Large intestine (tissue), 3 donors: Measurements from ENCODE around the gene CDK7. TPM values are rescaled to one million over a fixed set of nuclear protein-coding genes. Genes with fewer than 3 reads are reported as not detected.

Source experiments
- DNase-seq, 2 donors: peaks; one replicate each; pipeline versions ENCODE4 v3.0.0 to v3.0.0-alpha.2; 2013
- H3K27ac ChIP-seq: one replicate; pipeline ENCODE4 v1.5.1; 2013; ENCODE audit warnings: low read length
- H3K27me3 ChIP-seq: 2 replicates; pipeline ENCODE4 v1.6.1; 2013; ENCODE audit warnings: low read length; ENCODE audit not compliant: control insufficient read depth, insufficient read depth
- H3K36me3 ChIP-seq: 2 replicates; pipeline ENCODE4 v1.6.1; 2013; ENCODE audit warnings: low read length; ENCODE audit not compliant: control insufficient read depth, insufficient read depth
- H3K4me1 ChIP-seq: one replicate; pipeline ENCODE4 v1.6.1; 2013; ENCODE audit warnings: low read length; ENCODE audit not compliant: control insufficient read depth, insufficient read depth
- H3K4me3 ChIP-seq: one replicate; pipeline ENCODE4 v1.5.1; 2013; ENCODE audit warnings: low read length
- H3K9me3 ChIP-seq: one replicate; pipeline ENCODE4 v1.6.1; 2013; ENCODE audit warnings: mild to moderate bottlenecking, low read depth, low read length, moderate library complexity; ENCODE audit not compliant: control insufficient read depth
- WGBS: methylation state at CpG from one replicate; pipeline ENCODE4 v1.1.5; 2013; ENCODE audit warnings: low lambda C conversion rate; ENCODE audit not compliant: insufficient coverage; 5-methylcytosine and 5-hydroxymethylcytosine counted together
- polyA plus RNA-seq: library from polyadenylated mRNA; unstranded; fragments of 120-200 nt; gene quantifications from one replicate; pipeline ENCODE4 v1.2.1, GENCODE V29; 2013

CDK7 gene
- polyA plus RNA-seq, 1 donor: 31.0 TPM

- Histone ChIP-seq H3K36me3 (peaks cover 36% of the 10 kb centered on the region), H3K27me3 (no peaks in the 10 kb centered on the region), H3K4me1 (no peaks in the 10 kb centered on the region), H3K9me3 (no peaks in the 10 kb centered on the region), H3K4me3 (no peak overlapping the region), H3K27ac (no peak overlapping the region)
- DNase-seq: no peak
- no CpG with 5 or more reads among the region's 5 CpGs for WGBS
These were observed 74.7 kb downstream of the CDK7 start for GRCh38 chr5:69309380-69309779.

DNA sequence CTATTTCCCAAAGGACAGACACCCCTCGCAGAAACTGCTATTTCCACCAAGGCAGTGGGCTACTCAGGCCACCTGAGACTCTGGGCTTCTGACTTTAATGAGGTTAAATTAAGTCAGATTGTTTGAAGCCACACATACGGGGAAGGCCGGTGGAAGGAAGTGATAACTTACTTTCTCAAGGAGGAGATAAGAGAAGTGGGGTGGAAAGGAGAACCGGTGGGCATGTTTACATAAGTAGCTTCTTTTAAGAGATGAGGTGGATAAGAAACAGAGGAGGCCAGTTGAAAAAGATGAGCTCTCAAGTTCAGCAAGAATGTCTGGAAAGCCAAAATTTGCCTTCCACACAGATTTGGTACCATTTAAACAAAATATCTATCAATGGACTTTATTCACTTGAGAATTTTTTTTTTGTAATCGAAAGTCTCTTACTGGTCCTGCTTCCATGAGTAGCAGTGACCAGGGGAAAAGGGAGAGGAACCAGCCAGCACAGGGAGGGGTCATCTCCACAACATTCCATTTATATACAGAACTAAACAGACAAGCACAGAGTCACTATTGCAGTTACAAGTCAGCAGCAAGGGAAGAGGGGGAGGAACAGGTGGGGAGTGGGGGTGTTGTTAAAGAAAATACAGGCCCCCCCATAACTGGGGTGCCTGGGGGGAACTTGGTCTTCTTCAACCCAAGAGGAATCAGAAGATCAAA lies 77.9 kb downstream of the CDK7 start:
- Histone ChIP-seq H3K4me1 (no peaks in the 10 kb centered on the region), H3K27me3 (no peaks in the 10 kb centered on the region), H3K27ac (no peak overlapping the region), H3K4me3 (no peak overlapping the region), H3K9me3 (no peaks in the 10 kb centered on the region), H3K36me3 (peaks cover 24% of the 10 kb centered on the region)
- no peak for DNase-seq
- WGBS: 67% methylated on average over 3 of the region's 5 CpGs

DNA sequence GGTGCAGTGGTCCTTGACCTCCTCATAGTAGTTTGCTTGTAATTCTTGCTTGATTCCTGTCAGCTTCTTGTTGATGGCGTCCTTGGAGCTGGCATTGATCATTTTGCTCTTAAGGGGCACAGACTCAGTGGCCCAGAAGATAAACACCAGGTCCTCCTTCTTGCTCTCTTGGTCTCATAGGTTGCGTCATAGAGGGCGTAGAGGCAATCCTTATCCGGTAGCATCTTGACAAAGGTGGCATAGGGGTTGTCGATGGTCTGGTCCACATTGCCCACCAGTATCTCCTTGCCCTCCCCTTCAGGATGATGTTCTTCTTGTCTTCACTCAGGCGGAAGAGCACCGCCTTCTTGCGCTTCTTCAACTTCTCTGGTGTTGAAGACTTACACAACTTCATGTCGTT lies 78.7 kb downstream of the CDK7 start:
- no peaks in the 10 kb centered on the region for H3K4me1 ChIP-seq
- no peak overlapping the region for H3K4me3 ChIP-seq
- no peaks in the 10 kb centered on the region for H3K9me3 ChIP-seq
- H3K27ac ChIP-seq: no peak overlapping the region
- no peak for DNase-seq
- WGBS: no CpG with 5 or more reads among the region's 9 CpGs
- H3K36me3 ChIP-seq: peaks cover 24% of the 10 kb centered on the region
- no peaks in the 10 kb centered on the region for H3K27me3 ChIP-seq

DNA sequence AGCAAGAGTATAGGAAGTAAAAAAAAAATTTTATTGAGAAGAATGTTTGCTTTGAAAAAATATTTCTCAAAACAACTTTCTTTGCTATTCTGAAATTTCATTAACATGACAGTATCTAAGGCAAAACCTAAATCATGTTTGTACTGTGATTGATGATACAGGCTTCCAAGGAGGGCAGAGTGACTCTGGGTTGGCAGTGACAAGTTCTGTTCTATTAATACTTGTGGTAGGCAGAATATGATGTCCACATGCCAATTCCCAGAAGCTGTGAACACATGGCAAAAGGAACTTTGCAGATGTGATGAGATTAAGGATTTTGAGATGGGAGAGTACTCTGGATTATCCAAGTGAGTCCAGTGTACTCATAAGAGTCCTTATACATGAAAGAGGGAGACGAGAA lies 81.3 kb downstream of the CDK7 start:
- Histone ChIP-seq H3K27ac (no peak overlapping the region), H3K4me3 (no peak overlapping the region), H3K27me3 (no peaks in the 10 kb centered on the region), H3K9me3 (no peaks in the 10 kb centered on the region), H3K36me3 (peaks cover 11% of the 10 kb centered on the region), H3K4me1 (no peaks in the 10 kb centered on the region)
- no peak for DNase-seq
- WGBS: 100% methylated on average over 1 of the region's 1 CpG

DNA sequence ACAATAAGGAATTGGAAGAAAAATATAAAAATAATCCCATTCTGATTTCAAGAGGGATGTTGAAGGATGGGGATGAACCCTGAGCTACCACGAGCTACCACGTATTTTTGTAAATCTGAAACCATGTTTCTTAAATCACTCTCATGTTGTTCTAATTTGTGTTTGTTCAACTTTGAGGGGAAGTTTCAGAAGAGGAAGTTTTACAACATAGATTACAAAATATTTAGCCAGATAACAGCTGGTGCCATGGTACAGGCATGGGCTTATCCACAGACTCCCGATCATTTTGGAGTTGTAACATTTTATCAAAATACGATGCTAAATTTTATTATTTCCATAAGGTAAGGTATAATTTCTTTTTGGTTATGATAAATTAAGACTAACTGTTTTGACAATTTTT lies 82.7 kb downstream of the CDK7 start:
- no peak overlapping the region for H3K4me3 ChIP-seq
- no peak overlapping the region for H3K27ac ChIP-seq
- no peak for DNase-seq
- WGBS: 82% methylated on average over 2 of the region's 4 CpGs
- H3K36me3 ChIP-seq: peaks cover 11% of the 10 kb centered on the region
- H3K4me1 ChIP-seq: no peaks in the 10 kb centered on the region
- H3K27me3 ChIP-seq: no peaks in the 10 kb centered on the region
- H3K9me3 ChIP-seq: no peaks in the 10 kb centered on the region

GRCh38 chr5:69326365-69326764 lies 91.7 kb downstream of the CDK7 start:
- 78% methylated on average over 1 of the region's 1 CpG for WGBS
- H3K36me3 ChIP-seq: no peaks in the 10 kb centered on the region
- DNase-seq: peak; percentile 12 to 46

More at GRCh38 chr5:69326365-69326764, 91.7 kb downstream of the CDK7 start:
- Histone ChIP-seq H3K4me3 (no peak overlapping the region), H3K27ac (peak overlapping the region; percentile 4), H3K4me1 (peaks cover 12% of the 10 kb centered on the region), H3K9me3 (no peaks in the 10 kb centered on the region), H3K27me3 (no peaks in the 10 kb centered on the region)

Other genes starting within 250 kb of the CDK7 start
- 51.1 TPM for gene SLC30A5, start 140.9 kb upstream of the CDK7 start, polyA plus RNA-seq
- 40.7 TPM for gene CCNB1, start 67.7 kb upstream of the CDK7 start, polyA plus RNA-seq
- 11.1 TPM for gene CENPH, start 45.3 kb upstream of the CDK7 start, polyA plus RNA-seq
- gene CCDC125, start 97.9 kb downstream of the CDK7 start, polyA plus RNA-seq: 15.1 TPM
- gene AK6, start 134.6 kb downstream of the CDK7 start, polyA plus RNA-seq: 68.0 TPM
- 73.3 TPM for gene TAF9, start 134.6 kb downstream of the CDK7 start, polyA plus RNA-seq
- 28.6 TPM for gene RAD17, start 134.9 kb downstream of the CDK7 start, polyA plus RNA-seq
- gene MARVELD2, start 180.2 kb downstream of the CDK7 start, polyA plus RNA-seq: 42.0 TPM